ENCODE data around the gene VWA2.

The VWA2 gene

GRCh38 chr10:114239117-114239993 is at the start of gene VWA2:
Gene VWA2, plus strand, starts transcription at chr10:114239254. Its CDS starts 9,460 bp downstream, at chr10:114248714.
- no peak for DNase-seq (ENCODE audit: low read depth)

- no peak for DNase-seq (ENCODE audit: low read depth)
Measured at GRCh38 chr10:114189700-114190099, 49.4 kb upstream of the VWA2 start.

- DNase-seq (ENCODE audit: low read depth) = no peak
Measured at GRCh38 chr10:114195079-114195478, 44.0 kb upstream of the VWA2 start.

- DNase-seq (ENCODE audit: low read depth) = no peak
Measured at GRCh38 chr10:114199239-114199638, 39.8 kb upstream of the VWA2 start.

- no peak for DNase-seq (ENCODE audit: low read depth)
Measured at GRCh38 chr10:114202812-114203211, 36.2 kb upstream of the VWA2 start.

GRCh38 chr10:114206902-114207301 is 32.2 kb upstream of the VWA2 start:
- DNase-seq (ENCODE audit: low read depth) = no peak

GRCh38 chr10:114207349-114207748 is 31.7 kb upstream of the VWA2 start:
- DNase-seq (ENCODE audit: low read depth) = no peak

GRCh38 chr10:114208351-114208750 is 30.7 kb upstream of the VWA2 start:
- no peak for DNase-seq (ENCODE audit: low read depth)

GRCh38 chr10:114212153-114212552 is 26.9 kb upstream of the VWA2 start:
- no peak for DNase-seq (ENCODE audit: low read depth)

GRCh38 chr10:114215033-114215432 is 24.0 kb upstream of the VWA2 start:
- DNase-seq (ENCODE audit: low read depth) = no peak

- no peak for DNase-seq (ENCODE audit: low read depth)
Measured at GRCh38 chr10:114220281-114220680, 18.8 kb upstream of the VWA2 start.

- DNase-seq (ENCODE audit: low read depth) = no peak
Measured at GRCh38 chr10:114221235-114221634, 17.8 kb upstream of the VWA2 start.

- no peak for DNase-seq (ENCODE audit: low read depth)
Measured at GRCh38 chr10:114223066-114223465, 16.0 kb upstream of the VWA2 start.

GRCh38 chr10:114228156-114228555 is 10.9 kb upstream of the VWA2 start:
- DNase-seq (ENCODE audit: low read depth) = no peak

- no peak for DNase-seq (ENCODE audit: low read depth)
Measured at GRCh38 chr10:114232561-114233176, 6.4 kb upstream of the VWA2 start.

GRCh38 chr10:114233482-114233881 is 5.6 kb upstream of the VWA2 start:
- no peak for DNase-seq (ENCODE audit: low read depth)

GRCh38 chr10:114234132-114234531 is 4.9 kb upstream of the VWA2 start:
- no peak for DNase-seq (ENCODE audit: low read depth)

- DNase-seq (ENCODE audit: low read depth) = no peak
Measured at GRCh38 chr10:114239994-114240345, 916 bp downstream of the VWA2 start.

- no peak for DNase-seq (ENCODE audit: low read depth)
Measured at GRCh38 chr10:114242235-114242634, 3.2 kb downstream of the VWA2 start.

- no peak for DNase-seq (ENCODE audit: low read depth)
Measured at GRCh38 chr10:114243661-114244060, 4.6 kb downstream of the VWA2 start.

- no peak for DNase-seq (ENCODE audit: low read depth)
Measured at GRCh38 chr10:114244126-114244525, 5.1 kb downstream of the VWA2 start.

- no peak for DNase-seq (ENCODE audit: low read depth)
Measured at GRCh38 chr10:114245121-114245791, 6.2 kb downstream of the VWA2 start.

- DNase-seq (ENCODE audit: low read depth) = no peak
Measured at GRCh38 chr10:114246679-114247305, 7.7 kb downstream of the VWA2 start.

Measured in GM04503 (cell line).